Hematopoietic multipotent progenitor cell treated with erythropoietin and hydrocortisone succinate and interleukin-3 and kit ligand, for 4 days (in vitro differentiated cells): ENCODE data around the gene MAMLD1.

ENCODE experiments used
- DNase-seq: peaks from one replicate; pipeline ENCODE4 v3.0.0-alpha.2; 2015

MAMLD1 gene

GRCh38 chrX:150355913-150356312 lies 7.2 kb upstream of the MAMLD1 start:
- no peak for DNase-seq

- DNase-seq = no peak
Observed at GRCh38 chrX:150357790-150358189, 5.3 kb upstream of the MAMLD1 start.

GRCh38 chrX:150358651-150359050 lies 4.5 kb upstream of the MAMLD1 start:
- DNase-seq = no peak

- no peak for DNase-seq
Observed at GRCh38 chrX:150360331-150360730, 2.8 kb upstream of the MAMLD1 start.

GRCh38 chrX:150361070-150361776 lies 1.9 kb upstream of the MAMLD1 start:
- DNase-seq = peak; percentile 64

- DNase-seq = no peak
Observed at GRCh38 chrX:150361777-150362351, 1.3 kb upstream of the MAMLD1 start.

GRCh38 chrX:150363561-150364346 lies 637 bp downstream of the MAMLD1 start:
- DNase-seq = peak; percentile 28

GRCh38 chrX:150364347-150365050 lies 1.4 kb downstream of the MAMLD1 start:
- DNase-seq = no peak

- peak; percentile 75 for DNase-seq
Observed at GRCh38 chrX:150365051-150365989, 2.2 kb downstream of the MAMLD1 start.

- peak; percentile 79 for DNase-seq
Observed at GRCh38 chrX:150365990-150366911, 3.1 kb downstream of the MAMLD1 start.

- DNase-seq = no peak
Observed at GRCh38 chrX:150366951-150367545, 3.9 kb downstream of the MAMLD1 start.

- no peak for DNase-seq
Observed at GRCh38 chrX:150370589-150371312, 7.6 kb downstream of the MAMLD1 start.

- DNase-seq = no peak
Observed at GRCh38 chrX:150371877-150372276, 8.8 kb downstream of the MAMLD1 start.

- DNase-seq = no peak
Observed at GRCh38 chrX:150372280-150372679, 9.2 kb downstream of the MAMLD1 start.

GRCh38 chrX:150372756-150373155 lies 9.6 kb downstream of the MAMLD1 start:
- DNase-seq = no peak

- no peak for DNase-seq
Observed at GRCh38 chrX:150375243-150375770, 12.2 kb downstream of the MAMLD1 start.

GRCh38 chrX:150377005-150377404 lies 13.9 kb downstream of the MAMLD1 start:
- no peak for DNase-seq

GRCh38 chrX:150405006-150405405 lies 41.9 kb downstream of the MAMLD1 start:
- no peak for DNase-seq

GRCh38 chrX:150405576-150405975 lies 42.5 kb downstream of the MAMLD1 start:
- peak; percentile 14 for DNase-seq

GRCh38 chrX:150406596-150406995 lies 43.5 kb downstream of the MAMLD1 start:
- DNase-seq = no peak
